Mesodermal cell (in vitro differentiated cells): ENCODE results near the gene MYO1E.

Source experiments
- H3K27ac ChIP-seq: 2 replicates; pipeline ENCODE4 v1.7.0; 2013; ENCODE audit warnings: mild to moderate bottlenecking, low read depth, low read length, moderate library complexity; ENCODE audit not compliant: severe bottlenecking
- H3K36me3 ChIP-seq: 2 replicates; pipeline ENCODE4 v1.7.1; 2013; ENCODE audit warnings: mild to moderate bottlenecking, low read length, moderate library complexity; ENCODE audit not compliant: control insufficient read depth, insufficient read depth
- H3K4me1 ChIP-seq: one replicate; pipeline ENCODE4 v1.7.1; 2013; ENCODE audit warnings: mild to moderate bottlenecking, low read length; ENCODE audit not compliant: insufficient read depth, control insufficient read depth, poor library complexity, severe bottlenecking
- H3K4me3 ChIP-seq: 2 replicates; pipeline ENCODE4 v1.7.0; 2013; ENCODE audit warnings: low read length, control low read depth, mild to moderate bottlenecking; ENCODE audit not compliant: insufficient read depth, poor library complexity, severe bottlenecking; ENCODE audit errors: extremely low read depth
- H3K9me3 ChIP-seq: 2 replicates; pipeline ENCODE4 v1.7.1; 2013; ENCODE audit warnings: mild to moderate bottlenecking, low read length, moderate library complexity; ENCODE audit not compliant: control insufficient read depth
- WGBS, 2 experiments: methylation state at CpG; one replicate each; pipeline ENCODE4 v1.1.5; 2013; ENCODE audit warnings: missing lambda C conversion rate in 2 of 2; ENCODE audit not compliant: insufficient coverage in 2 of 2; 5-methylcytosine and 5-hydroxymethylcytosine counted together

MYO1E gene

DNA sequence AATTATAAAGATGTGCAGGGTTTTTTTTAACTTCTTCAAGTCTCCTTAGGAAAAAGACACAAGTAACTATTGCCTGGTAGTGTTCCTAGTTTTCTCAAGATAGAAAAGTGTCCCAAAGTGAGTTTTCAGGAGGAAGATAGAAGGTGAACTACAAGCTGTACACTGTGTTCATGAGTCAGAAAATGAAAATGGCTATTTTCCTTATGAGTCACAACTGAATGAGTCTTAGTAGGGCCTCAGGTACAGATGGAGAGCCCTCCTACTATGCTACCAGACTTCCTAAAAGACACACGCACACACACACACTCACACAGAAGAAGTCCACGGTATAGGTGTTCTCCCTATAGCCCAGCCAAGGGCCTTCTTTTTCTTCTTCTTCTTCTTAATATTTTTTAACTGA, 3.1 kb downstream of the MYO1E start:
- 78% methylated on average over 1 of the region's 2 CpGs; no CpG with 5 or more reads in 1 of the 2 experiments for WGBS, 2 experiments
- Histone ChIP-seq H3K4me3 (no peak overlapping the region), H3K36me3 (no peaks in the 10 kb centered on the region), H3K4me1 (peaks cover 3% of the 10 kb centered on the region), H3K27ac (no peak overlapping the region), H3K9me3 (no peaks in the 10 kb centered on the region)

DNA sequence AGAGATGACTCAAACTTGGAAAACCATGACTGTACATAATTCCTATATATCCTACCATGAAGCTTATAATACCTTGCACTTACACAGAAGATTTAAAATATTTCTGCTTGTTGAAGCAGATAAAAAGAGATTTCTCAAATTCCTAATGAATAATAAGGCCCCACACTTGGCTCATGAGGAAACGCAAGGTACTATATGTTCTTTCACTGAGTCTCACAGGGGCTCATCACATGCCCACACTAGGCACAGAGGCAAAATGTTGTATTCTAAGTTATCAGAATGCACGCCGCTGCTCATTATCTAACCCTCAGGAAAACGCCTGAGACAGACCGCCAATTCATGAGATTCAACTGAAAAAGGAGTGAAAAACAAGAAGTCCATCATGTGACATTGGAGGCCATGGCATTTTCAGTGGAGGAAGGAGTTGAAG, 5.6 kb downstream of the MYO1E start:
- H3K9me3 ChIP-seq = no peaks in the 10 kb centered on the region
- no peak overlapping the region for H3K4me3 ChIP-seq
- no peak overlapping the region for H3K27ac ChIP-seq
- H3K4me1 ChIP-seq = peaks cover 3% of the 10 kb centered on the region
- peaks cover 3% of the 10 kb centered on the region for H3K36me3 ChIP-seq
- WGBS, 2 experiments = 93 to 96% methylated on average over 4 to 5 of the region's 5 CpGs

- no peak overlapping the region for H3K27ac ChIP-seq
- H3K4me1 ChIP-seq = peaks cover 3% of the 10 kb centered on the region
- peaks cover 3% of the 10 kb centered on the region for H3K36me3 ChIP-seq
- 76 to 80% methylated on average over 1 to 6 of the region's 7 CpGs for WGBS, 2 experiments
- no peaks in the 10 kb centered on the region for H3K9me3 ChIP-seq
- H3K4me3 ChIP-seq = no peak overlapping the region
Measured at GRCh38 chr15:59366333-59367021, 6.2 kb downstream of the MYO1E start.

GRCh38 chr15:59364248-59364647, 8.4 kb downstream of the MYO1E start:
- Histone ChIP-seq H3K9me3 (no peaks in the 10 kb centered on the region), H3K4me3 (no peak overlapping the region), H3K27ac (no peak overlapping the region), H3K4me1 (peaks cover 3% of the 10 kb centered on the region), H3K36me3 (peaks cover 3% of the 10 kb centered on the region)
- WGBS, 2 experiments = 78 to 100% methylated on average over 1 to 2 of the region's 4 CpGs

GRCh38 chr15:59362331-59362730, 10.3 kb downstream of the MYO1E start:
- H3K4me1 ChIP-seq = no peaks in the 10 kb centered on the region
- H3K27ac ChIP-seq = no peak overlapping the region
- WGBS, 2 experiments = no CpG with 5 or more reads among the region's 2 CpGs
- no peaks in the 10 kb centered on the region for H3K9me3 ChIP-seq
- peaks cover 3% of the 10 kb centered on the region for H3K36me3 ChIP-seq
- no peak overlapping the region for H3K4me3 ChIP-seq

DNA sequence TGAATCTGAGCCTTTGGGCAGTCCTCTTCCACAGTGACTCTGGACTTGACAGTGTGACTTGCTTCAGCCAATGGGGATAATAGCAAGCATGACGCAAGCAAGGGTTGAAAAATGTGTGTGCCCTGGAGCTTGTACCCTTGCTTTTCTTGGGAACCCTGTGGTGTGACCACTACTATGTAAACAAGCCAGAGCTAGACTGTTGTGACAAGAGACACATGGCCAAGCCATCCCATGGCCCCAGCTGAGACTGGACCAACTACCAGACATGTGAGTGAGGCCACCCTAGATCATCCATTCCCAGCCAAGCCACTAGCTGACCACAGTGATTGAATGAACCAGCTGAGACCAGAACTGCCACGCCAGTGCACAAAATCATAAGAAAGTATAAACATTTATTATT, 11.8 kb downstream of the MYO1E start:
- Histone ChIP-seq H3K9me3 (no peaks in the 10 kb centered on the region), H3K36me3 (peaks cover 3% of the 10 kb centered on the region), H3K4me3 (no peak overlapping the region), H3K27ac (no peak overlapping the region), H3K4me1 (no peaks in the 10 kb centered on the region)
- 86 to 91% methylated on average over 1 of the region's 2 CpGs for WGBS, 2 experiments

- Histone ChIP-seq H3K27ac (no peak overlapping the region), H3K9me3 (no peaks in the 10 kb centered on the region), H3K4me3 (no peak overlapping the region), H3K4me1 (no peaks in the 10 kb centered on the region), H3K36me3 (peaks cover 3% of the 10 kb centered on the region)
- 89 to 100% methylated on average over 1 of the region's 2 CpGs for WGBS, 2 experiments
Measured at GRCh38 chr15:59360305-59360704, 12.4 kb downstream of the MYO1E start.

- Histone ChIP-seq H3K36me3 (no peaks in the 10 kb centered on the region), H3K4me1 (peaks cover 4% of the 10 kb centered on the region), H3K9me3 (no peaks in the 10 kb centered on the region), H3K4me3 (no peak overlapping the region), H3K27ac (no peak overlapping the region)
- WGBS, 2 experiments = 86 to 91% methylated on average over 7 of the region's 7 CpGs
Measured at GRCh38 chr15:59355730-59356129, 16.9 kb downstream of the MYO1E start.

GRCh38 chr15:59354417-59355031, 18.1 kb downstream of the MYO1E start:
- Histone ChIP-seq H3K4me3 (no peak overlapping the region), H3K36me3 (no peaks in the 10 kb centered on the region), H3K9me3 (no peaks in the 10 kb centered on the region), H3K27ac (no peak overlapping the region), H3K4me1 (peaks cover 14% of the 10 kb centered on the region)
- WGBS, 2 experiments = 17 to 20% methylated on average over 3 to 4 of the region's 8 CpGs

GRCh38 chr15:59353994-59354416, 18.7 kb downstream of the MYO1E start:
- WGBS, 2 experiments = 23 to 28% methylated on average over 4 to 5 of the region's 6 CpGs
- H3K27ac ChIP-seq = no peak overlapping the region
- H3K4me3 ChIP-seq = no peak overlapping the region
- peaks cover 19% of the 10 kb centered on the region for H3K4me1 ChIP-seq
- no peaks in the 10 kb centered on the region for H3K9me3 ChIP-seq
- H3K36me3 ChIP-seq = no peaks in the 10 kb centered on the region

- H3K4me1 ChIP-seq = peaks cover 19% of the 10 kb centered on the region
- H3K36me3 ChIP-seq = no peaks in the 10 kb centered on the region
- no peak overlapping the region for H3K27ac ChIP-seq
- no peak overlapping the region for H3K4me3 ChIP-seq
- H3K9me3 ChIP-seq = no peaks in the 10 kb centered on the region
- 68 to 69% methylated on average over 5 to 6 of the region's 7 CpGs for WGBS, 2 experiments
Measured at GRCh38 chr15:59352683-59353082, 20.0 kb downstream of the MYO1E start.
